Measurements from ENCODE around the gene KIF23. TPM values are rescaled to one million over a fixed set of nuclear protein-coding genes. Genes with fewer than 3 reads are reported as not detected.

KIF23 gene
- total RNA-seq, 1 experiment from 2014 or later, result 87.8 TPM

- no peak for TF ChIP-seq ELF4 (CRISPR knock-in tag; IDR thresholded peaks at IDR 0.05; ENCODE audit: low read depth)
Observed at GRCh38 chr15:69435985-69436384, 21.8 kb downstream of the KIF23 start (continued).

- no peaks in the 10 kb centered on the region for H3K4me1 Mint-ChIP-seq
- ATAC-seq, result no peak
- POLR2A ChIA-PET, result interaction anchor here (0.7 kb wide), 1 partner anchor 44 kb away, joined by 6 read pairs; no protein-coding TSS in a partner anchor
- CTCF ChIA-PET, result no interaction called here
- TF ChIP-seq CTCF (IDR thresholded peaks at IDR 0.05), result no peak
- no peak for TF ChIP-seq NFYB (CRISPR knock-in tag; conservative IDR thresholded peaks at IDR 0.05; ENCODE audit: low read depth)
- TF ChIP-seq ETV6 (CRISPR knock-in tag; IDR thresholded peaks at IDR 0.05), result no peak
- no peak for TF ChIP-seq IRF1 (CRISPR knock-in tag; IDR thresholded peaks at IDR 0.05)
- no peak for TF ChIP-seq FOXP4 (CRISPR knock-in tag; IDR thresholded peaks at IDR 0.05)
- no peak for TF ChIP-seq ZNF138 (CRISPR knock-in tag; conservative IDR thresholded peaks at IDR 0.05)
- TF ChIP-seq HMGXB4 (CRISPR knock-in tag; IDR thresholded peaks at IDR 0.05), result no peak
- no peak for TF ChIP-seq MAX (CRISPR knock-in tag; IDR thresholded peaks at IDR 0.05)
- no peak for TF ChIP-seq RORB (CRISPR knock-in tag; IDR thresholded peaks at IDR 0.05)
- no peak for TF ChIP-seq PREB (CRISPR knock-in tag; IDR thresholded peaks at IDR 0.05; ENCODE audit: borderline replicate concordance)
- no peak for TF ChIP-seq FOXJ3 (CRISPR knock-in tag; IDR thresholded peaks at IDR 0.05; ENCODE audit: borderline replicate concordance)
- no peak for TF ChIP-seq CREM (CRISPR knock-in tag; IDR thresholded peaks at IDR 0.05)
- no peak for TF ChIP-seq USF1 (CRISPR knock-in tag; IDR thresholded peaks at IDR 0.05)
- no peak for TF ChIP-seq RELA (CRISPR knock-in tag; IDR thresholded peaks at IDR 0.05; ENCODE audit: borderline replicate concordance)
- no peak for TF ChIP-seq CDX4 (CRISPR knock-in tag; IDR thresholded peaks at IDR 0.05; ENCODE audit: borderline replicate concordance)
- no peak for TF ChIP-seq ZNF671 (CRISPR knock-in tag; IDR thresholded peaks at IDR 0.05)
- no peak for TF ChIP-seq ESRRA (CRISPR knock-in tag; IDR thresholded peaks at IDR 0.05; ENCODE audit: borderline replicate concordance)
- TF ChIP-seq JAZF1 (CRISPR knock-in tag; IDR thresholded peaks at IDR 0.05), result no peak
- H3K4me3 Mint-ChIP-seq, result no peak overlapping the region
- no peak overlapping the region for H3K27ac Mint-ChIP-seq
- no peaks in the 10 kb centered on the region for H3K27me3 Mint-ChIP-seq (ENCODE audit: low read depth)
- H3K9me3 Mint-ChIP-seq, result no peaks in the 10 kb centered on the region
- peaks cover 82% of the 10 kb centered on the region for H3K36me3 Mint-ChIP-seq
- DNase-seq (ENCODE audit: low spot score), result no peak
Observed at GRCh38 chr15:69436951-69437350, 22.8 kb downstream of the KIF23 start.
